GM23338 (cell line): Measurements from ENCODE around the gene PTPRA. TPM values are rescaled to one million over a fixed set of nuclear protein-coding genes. Genes with fewer than 3 reads are reported as not detected.

Experiments
- ATAC-seq: fragments of 200-7000 bp; cut with Tn5 transposase; 3 replicates; pipeline ENCODE4 v1.9.1; 2020
- DNase-seq: peaks from one replicate; pipeline ENCODE4 v3.0.0-alpha.2; 2015; ENCODE audit warnings: low spot score
- H2AFZ ChIP-seq: fragments of 200-600 bp; sonication (generic); 2 replicates; pipeline ENCODE4 v1.8.0; 2016; ENCODE audit warnings: antibody characterized with exemption, mild to moderate bottlenecking, moderate library complexity
- H3F3A ChIP-seq: fragments of 200-600 bp; sonication (generic); replicated peaks from 2 replicates; pipeline ENCODE4 v1.8.0; 2017; ENCODE audit warnings: antibody characterized with exemption, mixed run types, low read depth
- H3K27ac ChIP-seq: fragments of 200-600 bp; sonication (generic); 2 replicates; pipeline ENCODE4 v1.6.1; 2016; ENCODE audit warnings: low read depth
- H3K27me3 ChIP-seq: fragments of 200-600 bp; sonication (generic); 2 replicates; pipeline ENCODE4 v1.8.0; 2016; ENCODE audit warnings: mild to moderate bottlenecking, mixed run types, moderate library complexity; ENCODE audit not compliant: insufficient read depth
- H3K36me3 ChIP-seq: fragments of 200-600 bp; sonication (generic); 2 replicates; pipeline ENCODE4 v1.8.0; 2016; ENCODE audit warnings: mild to moderate bottlenecking; ENCODE audit not compliant: insufficient read depth
- H3K4me1 ChIP-seq: fragments of 200-600 bp; sonication (generic); 2 replicates; pipeline ENCODE4 v1.8.0; 2016; ENCODE audit warnings: mild to moderate bottlenecking, moderate library complexity; ENCODE audit not compliant: insufficient read depth
- H3K4me2 ChIP-seq: fragments of 200-600 bp; sonication (generic); 2 replicates; pipeline ENCODE4 v1.7.1; 2017; ENCODE audit warnings: mixed run types
- H3K4me3 ChIP-seq: fragments of 200-600 bp; sonication (generic); 2 replicates; pipeline ENCODE4 v1.6.1; 2016; ENCODE audit warnings: mixed run types
- H3K79me2 ChIP-seq: fragments of 200-600 bp; sonication (generic); replicated peaks from 2 replicates; pipeline ENCODE4 v1.8.0; 2017; ENCODE audit warnings: mild to moderate bottlenecking; ENCODE audit not compliant: insufficient read depth
- H3K9me2 ChIP-seq: fragments of 200-600 bp; sonication (generic); 2 replicates; pipeline ENCODE4 v1.8.0; 2017; ENCODE audit not compliant: insufficient read depth
- H4K20me1 ChIP-seq: fragments of 200-600 bp; sonication (generic); replicated peaks from 2 replicates; pipeline ENCODE4 v1.8.0; 2017; ENCODE audit warnings: mild to moderate bottlenecking; ENCODE audit not compliant: insufficient read depth
- H3K27ac Mint-ChIP-seq: 2 replicates; pipeline ENCODE4 v1.8.0; 2020; ENCODE audit warnings: inconsistent platforms, mild to moderate bottlenecking, moderate library complexity, mixed read lengths
- H3K27me3 Mint-ChIP-seq: 3 replicates; pipeline ENCODE4 v1.8.0; 2022; ENCODE audit warnings: low read depth, mild to moderate bottlenecking, moderate library complexity, mixed read lengths, inconsistent platforms; ENCODE audit not compliant: insufficient read depth, poor library complexity
- H3K36me3 Mint-ChIP-seq: 3 replicates; pipeline ENCODE4 v1.8.0; 2021; ENCODE audit warnings: low read depth, mild to moderate bottlenecking, inconsistent platforms, moderate library complexity, mixed read lengths
- H3K4me1 Mint-ChIP-seq: 3 replicates; pipeline ENCODE4 v1.8.0; 2020; ENCODE audit warnings: mild to moderate bottlenecking, inconsistent platforms, mixed read lengths
- H3K4me3 Mint-ChIP-seq: 3 replicates; pipeline ENCODE4 v1.8.0; 2021; ENCODE audit warnings: moderate library complexity, mild to moderate bottlenecking, inconsistent platforms, mixed read lengths
- H3K9me3 Mint-ChIP-seq: 3 replicates; pipeline ENCODE4 v1.8.0; 2020; ENCODE audit warnings: moderate library complexity, mild to moderate bottlenecking, inconsistent platforms, mixed read lengths
- CREB1 ChIP-seq: fragments of 250-450 bp; sonication (Bioruptor Pico); IDR thresholded peaks from 2 replicates; pipeline ENCODE4 v1.5.0; 2020; ENCODE audit warnings: low read depth, mild to moderate bottlenecking, moderate library complexity
- CTCF ChIP-seq, 2 experiments: fragments of 200-600 bp in 1 of 2; sonication (generic) in 1 of 2; conservative IDR thresholded peaks; 2 replicates each; pipeline versions ENCODE4 v1.5.1 to v1.6.1; 2016 to 2017; ENCODE audit warnings: antibody characterized with exemption in 2 of 2, low read depth in 2 of 2, mild to moderate bottlenecking in 2 of 2, moderate library complexity in 1 of 2
- ETS1 ChIP-seq: IDR thresholded peaks from 2 replicates; pipeline ENCODE4 v1.6.1; 2016; ENCODE audit warnings: antibody characterized with exemption
- EZH2 ChIP-seq: fragments of 200-600 bp; sonication (generic); IDR thresholded peaks from one replicate; pipeline ENCODE4 v1.8.0; 2017; ENCODE audit warnings: antibody characterized with exemption, mild to moderate bottlenecking, low read depth; ENCODE audit not compliant: unreplicated experiment
- EZH2phosphoT487 ChIP-seq: fragments of 200-600 bp; sonication (generic); IDR thresholded peaks from one replicate; pipeline ENCODE4 v1.8.1; 2018; ENCODE audit warnings: antibody characterized with exemption; ENCODE audit not compliant: unreplicated experiment
- JUNB ChIP-seq: IDR thresholded peaks from one replicate; pipeline ENCODE4 v1.6.1; 2016; ENCODE audit warnings: antibody characterized with exemption; ENCODE audit not compliant: unreplicated experiment
- NANOG ChIP-seq: IDR thresholded peaks from 2 replicates; pipeline ENCODE4 v1.6.1; 2016; ENCODE audit warnings: antibody characterized with exemption, borderline replicate concordance
- POLR2AphosphoS5 ChIP-seq: IDR thresholded peaks from 2 replicates; pipeline ENCODE4 v1.6.1; 2016; ENCODE audit warnings: antibody characterized with exemption, low read depth
- ZNF114 ChIP-seq: fragments of 250-450 bp; sonication (Bioruptor Pico); IDR thresholded peaks from 2 replicates; pipeline ENCODE4 v1.5.0; 2020; ENCODE audit warnings: mild to moderate bottlenecking, moderate library complexity
- ZNF331 ChIP-seq: fragments of 250-450 bp; sonication (Bioruptor Pico); IDR thresholded peaks from 2 replicates; pipeline ENCODE4 v1.5.0; 2020; ENCODE audit warnings: low read depth, mild to moderate bottlenecking, moderate library complexity
- polyA plus RNA-seq: library from polyadenylated mRNA; unstranded; fragments of >200 nt; fragmentation: Nextera tagmentation; extraction: Ambion mirVana; gene quantifications from 2 replicates; pipeline ENCODE4 v1.2.1, GENCODE V29; 2016
- total RNA-seq: library from RNA; depleted of rRNA; stranded (reverse); fragments of >200 nt; shearing (Covaris generic); gene quantifications from 2 replicates; pipeline ENCODE4 v1.2.3, GENCODE V29; 2014
- TF ChIP-seq, protein P1 (sequence below): IDR thresholded peaks from one replicate; pipeline ENCODE4 v1.6.1; 2018; ENCODE audit warnings: antibody characterized with exemption; ENCODE audit not compliant: unreplicated experiment

PTPRA gene
- total and polyA plus RNA-seq, 2 experiments from 2014 or later = 37.8 to 39.3 TPM

DNA sequence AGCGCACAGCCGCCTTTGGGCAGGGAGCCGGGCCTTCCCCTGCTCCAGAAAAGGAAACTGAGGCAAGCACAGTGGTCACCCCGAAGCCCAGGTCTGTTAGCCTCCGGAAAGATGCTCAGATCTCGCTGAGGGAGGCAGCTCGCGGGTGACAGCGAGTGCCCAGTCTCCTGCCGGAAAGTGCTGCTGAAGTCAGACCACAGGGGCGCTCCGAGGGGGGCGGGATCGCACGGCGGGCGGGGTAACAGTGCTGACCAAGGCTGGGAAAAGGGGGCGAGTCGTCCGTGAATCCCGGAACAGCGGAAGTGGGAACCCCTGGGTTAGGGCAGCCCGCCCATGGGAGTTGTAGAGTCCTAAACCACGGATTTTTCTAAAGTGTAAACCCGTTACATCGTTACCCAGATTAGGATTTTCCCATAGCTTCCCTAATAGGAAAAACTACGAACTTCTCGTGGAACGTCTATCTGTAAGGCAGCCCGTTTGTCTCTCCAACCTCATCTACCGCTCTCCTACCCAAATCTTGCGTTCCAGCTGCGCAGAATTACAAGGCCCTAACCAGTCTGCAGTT, 32.2 kb upstream of the PTPRA start:
- H3K4me3 ChIP-seq = peak overlapping the region; percentile 80
- H3K4me1 Mint-ChIP-seq = peaks cover 5% of the 10 kb centered on the region
- peaks cover 4% of the 10 kb centered on the region for H3K36me3 Mint-ChIP-seq
- no peaks in the 10 kb centered on the region for H3K9me2 ChIP-seq
- DNase-seq (peak; percentile 65), ATAC-seq (peak; percentile 56)
- peaks cover 22% of the 10 kb centered on the region for H3K27me3 ChIP-seq
- peak overlapping the region; percentile 79 for H3K4me3 Mint-ChIP-seq
- peaks cover 5% of the 10 kb centered on the region; the same call in 2 of the 3 replicates for H3K9me3 Mint-ChIP-seq
- peak overlapping the region; percentile 80 for H2AFZ ChIP-seq
- TF ChIP-seq JUNB (no peak), ETS1 (no peak), EZH2 (no peak), CREB1 (no peak), ZNF331 (CRISPR knock-in tag) (no peak), ZNF114 (no peak), POLR2AphosphoS5 (no peak), CTCF (conservative IDR thresholded peaks at IDR 0.05; ENCODE audit: low read depth in 2 of 2) (no peak), NANOG (no peak), EZH2phosphoT487 (no peak)
- TF ChIP-seq, protein P1, sequence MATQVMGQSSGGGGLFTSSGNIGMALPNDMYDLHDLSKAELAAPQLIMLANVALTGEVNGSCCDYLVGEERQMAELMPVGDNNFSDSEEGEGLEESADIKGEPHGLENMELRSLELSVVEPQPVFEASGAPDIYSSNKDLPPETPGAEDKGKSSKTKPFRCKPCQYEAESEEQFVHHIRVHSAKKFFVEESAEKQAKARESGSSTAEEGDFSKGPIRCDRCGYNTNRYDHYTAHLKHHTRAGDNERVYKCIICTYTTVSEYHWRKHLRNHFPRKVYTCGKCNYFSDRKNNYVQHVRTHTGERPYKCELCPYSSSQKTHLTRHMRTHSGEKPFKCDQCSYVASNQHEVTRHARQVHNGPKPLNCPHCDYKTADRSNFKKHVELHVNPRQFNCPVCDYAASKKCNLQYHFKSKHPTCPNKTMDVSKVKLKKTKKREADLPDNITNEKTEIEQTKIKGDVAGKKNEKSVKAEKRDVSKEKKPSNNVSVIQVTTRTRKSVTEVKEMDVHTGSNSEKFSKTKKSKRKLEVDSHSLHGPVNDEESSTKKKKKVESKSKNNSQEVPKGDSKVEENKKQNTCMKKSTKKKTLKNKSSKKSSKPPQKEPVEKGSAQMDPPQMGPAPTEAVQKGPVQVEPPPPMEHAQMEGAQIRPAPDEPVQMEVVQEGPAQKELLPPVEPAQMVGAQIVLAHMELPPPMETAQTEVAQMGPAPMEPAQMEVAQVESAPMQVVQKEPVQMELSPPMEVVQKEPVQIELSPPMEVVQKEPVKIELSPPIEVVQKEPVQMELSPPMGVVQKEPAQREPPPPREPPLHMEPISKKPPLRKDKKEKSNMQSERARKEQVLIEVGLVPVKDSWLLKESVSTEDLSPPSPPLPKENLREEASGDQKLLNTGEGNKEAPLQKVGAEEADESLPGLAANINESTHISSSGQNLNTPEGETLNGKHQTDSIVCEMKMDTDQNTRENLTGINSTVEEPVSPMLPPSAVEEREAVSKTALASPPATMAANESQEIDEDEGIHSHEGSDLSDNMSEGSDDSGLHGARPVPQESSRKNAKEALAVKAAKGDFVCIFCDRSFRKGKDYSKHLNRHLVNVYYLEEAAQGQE = no peak
- H3K4me2 ChIP-seq = peak overlapping the region; percentile 92
- H3K79me2 ChIP-seq = no peaks in the 10 kb centered on the region
- no peak overlapping the region for H3K27ac Mint-ChIP-seq
- H4K20me1 ChIP-seq = no peaks in the 10 kb centered on the region
- no peaks in the 10 kb centered on the region for H3K36me3 ChIP-seq
- H3K27me3 Mint-ChIP-seq = peaks cover 23% of the 10 kb centered on the region
- H3F3A ChIP-seq = no peaks in the 10 kb centered on the region
- H3K27ac ChIP-seq = no peak overlapping the region
- no peaks in the 10 kb centered on the region for H3K4me1 ChIP-seq
